ENCODE data around the gene SPNS1. TPM values are rescaled to one million over a fixed set of nuclear protein-coding genes. Genes with fewer than 3 reads are reported as not detected.

Gene SPNS1
- total and polyA plus RNA-seq, 2 of the 8 experiments (the other 6 are each of a cell fraction or from before 2014, with no cell fraction given) = 48.8 to 66.9 TPM

DNA sequence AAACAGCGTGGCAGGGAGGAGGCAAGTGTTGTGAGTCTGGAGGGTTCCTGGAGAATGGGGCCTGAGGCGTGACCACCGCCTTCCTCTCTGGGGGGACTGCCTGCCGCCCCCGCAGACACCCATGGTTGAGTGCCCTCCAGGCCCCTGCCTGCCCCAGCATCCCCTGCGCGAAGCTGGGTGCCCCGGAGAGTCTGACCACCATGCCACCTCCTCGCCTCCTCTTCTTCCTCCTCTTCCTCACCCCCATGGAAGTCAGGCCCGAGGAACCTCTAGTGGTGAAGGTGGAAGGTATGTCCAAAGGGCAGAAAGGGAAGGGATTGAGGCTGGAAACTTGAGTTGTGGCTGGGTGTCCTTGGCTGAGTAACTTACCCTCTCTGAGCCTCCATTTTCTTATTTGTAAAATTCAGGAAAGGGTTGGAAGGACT is 42.8 kb upstream of the SPNS1 start, which contains the start of gene CD19 (continued):
- TF ChIP-seq CHD7 (IDR thresholded peaks at IDR 0.05; ENCODE audit: insufficient replicate concordance, low read length) (no peak), PHF8 (conservative IDR thresholded peaks at IDR 0.05; ENCODE audit: low read depth, low read length) (no peak), RNF2 (IDR thresholded peaks at IDR 0.05; ENCODE audit: borderline replicate concordance, low read depth, low read length, missing control alignments, poor library complexity, severe bottlenecking) (no peak), EP300 (IDR thresholded peaks at IDR 0.05; ENCODE audit: borderline replicate concordance in 1 of 2, low read depth in 2 of 2, low read length in 2 of 2) (no peak), SRF (IDR thresholded peaks at IDR 0.05; ENCODE audit: low read depth, low read length) (no peak), CTBP2 (IDR thresholded peaks at IDR 0.05; ENCODE audit: borderline replicate concordance, insufficient read depth, insufficient read length, low read length) (no peak)

All from H1 (cell line).